ENCODE measurements around the gene RNF44. TPM values are rescaled to one million over a fixed set of nuclear protein-coding genes. Genes with fewer than 3 reads are reported as not detected.
"Not testable (repeated sequence)": the region's sequence is repeated elsewhere in the genome, so short reads cannot be mapped to it uniquely, and the experiment has no call there.

The RNF44 gene
- polyA plus RNA-seq, 12 donors, result 22.1 to 66.4 (median 30.7) TPM; not detected in 1

- DNase-seq, result no peak
These were observed 16.3 kb upstream of the RNF44 start for GRCh38 chr5:176553260-176554085.

- DNase-seq, result no peak
These were observed 15.2 kb upstream of the RNF44 start for GRCh38 chr5:176552332-176552869.

- not testable (repeated sequence) for DNase-seq
These were observed 13.7 kb upstream of the RNF44 start for GRCh38 chr5:176550937-176551336.

- DNase-seq, result no peak
These were observed 13.2 kb upstream of the RNF44 start for GRCh38 chr5:176550275-176550831.

GRCh38 chr5:176549871-176550270 lies 12.7 kb upstream of the RNF44 start:
- DNase-seq, result no peak

GRCh38 chr5:176548967-176549444 lies 11.8 kb upstream of the RNF44 start, which contains the start of gene CDHR2:
CDHR2 (plus strand) TSS chr5:176549342; CDS start chr5:176565353, 16,011 bp downstream.
- no peak for DNase-seq

GRCh38 chr5:176547802-176548201 lies 10.6 kb upstream of the RNF44 start:
- DNase-seq, result no peak

- DNase-seq, result no peak
These were observed 8.7 kb upstream of the RNF44 start for GRCh38 chr5:176545737-176546509.

GRCh38 chr5:176545388-176545736 lies 8.2 kb upstream of the RNF44 start:
- no peak for DNase-seq

- no peak for DNase-seq
These were observed 6.4 kb upstream of the RNF44 start for GRCh38 chr5:176543428-176544182.

GRCh38 chr5:176542596-176543427 lies 5.6 kb upstream of the RNF44 start:
- no peak for DNase-seq

- no peak for DNase-seq
These were observed 5.0 kb upstream of the RNF44 start for GRCh38 chr5:176542135-176542595.

- no peak for DNase-seq
These were observed 4.3 kb upstream of the RNF44 start for GRCh38 chr5:176541338-176542134.

- DNase-seq, result no peak
These were observed 3.7 kb upstream of the RNF44 start for GRCh38 chr5:176540956-176541337.

GRCh38 chr5:176540476-176540899 lies 3.3 kb upstream of the RNF44 start:
- no peak for DNase-seq

- DNase-seq, result no peak
These were observed 1.8 kb upstream of the RNF44 start for GRCh38 chr5:176538989-176539384.

- no peak for DNase-seq
These were observed 1.2 kb upstream of the RNF44 start for GRCh38 chr5:176538230-176538988.

- peak; percentile 99 for DNase-seq
These were observed 490 bp upstream of the RNF44 start for GRCh38 chr5:176537554-176538229.
